ENCODE results near the gene RNASE9. TPM values are rescaled to one million over a fixed set of nuclear protein-coding genes. Genes with fewer than 3 reads are reported as not detected.

The RNASE9 gene
- total and polyA plus RNA-seq, 2 experiments from 2014 or later, result not detected

DNA sequence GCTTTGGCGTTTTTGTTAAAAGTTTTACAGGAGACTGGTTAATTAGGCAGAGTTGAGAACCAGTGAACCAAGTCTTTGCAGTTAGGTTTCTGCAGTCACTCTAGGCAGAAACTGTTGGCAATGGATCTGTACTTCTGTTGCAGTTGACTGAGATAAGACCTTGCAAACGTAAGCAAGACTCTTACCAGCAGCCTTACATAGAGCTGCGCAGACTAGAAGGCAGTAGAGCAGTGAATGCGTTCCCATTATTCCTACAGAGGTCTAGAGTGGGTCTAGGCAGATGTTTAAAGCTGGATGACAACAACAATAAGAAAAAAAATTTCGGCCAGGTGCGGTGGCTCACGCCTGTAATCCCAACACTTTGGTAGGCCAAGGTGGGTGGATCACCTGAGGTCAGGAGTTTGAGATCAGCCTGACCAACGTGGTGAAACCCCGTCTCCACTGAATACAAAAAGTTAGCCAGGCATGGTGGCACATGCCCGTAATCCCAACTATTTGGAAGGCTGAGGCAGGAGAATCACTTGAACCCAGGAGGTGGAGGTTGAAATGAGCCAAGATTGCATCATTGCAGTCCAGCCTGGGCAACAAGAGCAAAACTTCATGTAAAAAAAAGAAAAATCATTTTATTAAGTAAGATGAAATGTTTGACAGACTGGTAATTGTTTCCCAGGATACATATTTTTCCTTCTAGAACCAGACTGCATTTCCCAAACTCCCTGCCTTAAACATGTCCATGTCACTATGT lies 12.3 kb downstream of the RNASE9 start:
- Histone ChIP-seq H3K4me1 (ENCODE audit: insufficient read depth) (peaks cover 7% of the 10 kb centered on the region), H3K27ac (no peak overlapping the region), H3K4me2 (no peak overlapping the region), H3K36me3 (replicated peaks; ENCODE audit: insufficient read depth, low read depth) (no peaks in the 10 kb centered on the region), H3K9me2 (replicated peaks; ENCODE audit: insufficient read depth) (no peaks in the 10 kb centered on the region), H3K9me3 (ENCODE audit: low read depth) (no peaks in the 10 kb centered on the region), H3K4me3 (no peak overlapping the region), H3K27me3 (no peaks in the 10 kb centered on the region), H4K20me1 (ENCODE audit: insufficient read depth, poor library complexity, severe bottlenecking) (no peaks in the 10 kb centered on the region), H2AFZ (no peak overlapping the region), H3K79me2 (no peaks in the 10 kb centered on the region)
- WGBS (ENCODE audit: low lambda C conversion rate, missing lambda C conversion rate), result 91% methylated on average over 10 of the region's 10 CpGs
- TF ChIP-seq, protein P1, sequence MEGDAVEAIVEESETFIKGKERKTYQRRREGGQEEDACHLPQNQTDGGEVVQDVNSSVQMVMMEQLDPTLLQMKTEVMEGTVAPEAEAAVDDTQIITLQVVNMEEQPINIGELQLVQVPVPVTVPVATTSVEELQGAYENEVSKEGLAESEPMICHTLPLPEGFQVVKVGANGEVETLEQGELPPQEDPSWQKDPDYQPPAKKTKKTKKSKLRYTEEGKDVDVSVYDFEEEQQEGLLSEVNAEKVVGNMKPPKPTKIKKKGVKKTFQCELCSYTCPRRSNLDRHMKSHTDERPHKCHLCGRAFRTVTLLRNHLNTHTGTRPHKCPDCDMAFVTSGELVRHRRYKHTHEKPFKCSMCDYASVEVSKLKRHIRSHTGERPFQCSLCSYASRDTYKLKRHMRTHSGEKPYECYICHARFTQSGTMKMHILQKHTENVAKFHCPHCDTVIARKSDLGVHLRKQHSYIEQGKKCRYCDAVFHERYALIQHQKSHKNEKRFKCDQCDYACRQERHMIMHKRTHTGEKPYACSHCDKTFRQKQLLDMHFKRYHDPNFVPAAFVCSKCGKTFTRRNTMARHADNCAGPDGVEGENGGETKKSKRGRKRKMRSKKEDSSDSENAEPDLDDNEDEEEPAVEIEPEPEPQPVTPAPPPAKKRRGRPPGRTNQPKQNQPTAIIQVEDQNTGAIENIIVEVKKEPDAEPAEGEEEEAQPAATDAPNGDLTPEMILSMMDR (IDR thresholded peaks at IDR 0.05; ENCODE audit: poor library complexity), result no peak
- no peak for TF ChIP-seq EZH2 (IDR thresholded peaks at IDR 0.05; ENCODE audit: borderline replicate concordance)
- TF ChIP-seq EZH2phosphoT487 (IDR thresholded peaks at IDR 0.05; ENCODE audit: low read depth, severe bottlenecking, unreplicated experiment), result no peak
- no peak for DNase-seq (ENCODE audit: low spot score)

DNA sequence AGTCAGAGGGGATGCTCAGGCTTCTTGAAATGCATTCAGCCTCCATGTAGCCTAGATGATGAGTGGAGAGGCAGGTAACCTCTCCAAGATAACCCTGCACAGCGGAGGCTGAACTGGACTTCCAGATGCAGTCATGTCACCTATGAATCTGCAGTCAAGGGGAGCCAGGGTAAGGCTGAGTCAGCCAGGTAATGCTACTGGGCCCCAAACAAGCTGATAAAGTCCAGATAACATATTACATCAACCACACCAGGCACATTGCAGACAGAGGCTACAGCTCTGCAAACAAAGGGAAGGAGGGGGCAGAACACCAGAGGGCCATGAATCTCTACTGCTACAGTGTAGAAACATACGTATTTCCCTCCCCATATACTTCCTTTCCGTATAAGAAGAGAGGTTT lies 14.0 kb downstream of the RNASE9 start:
- H3K27me3 ChIP-seq, result no peaks in the 10 kb centered on the region
- peak overlapping the region; percentile 11 for H2AFZ ChIP-seq
- peak overlapping the region; percentile 68 for H3K27ac ChIP-seq
- H3K36me3 ChIP-seq (replicated peaks; ENCODE audit: insufficient read depth, low read depth), result no peaks in the 10 kb centered on the region
- no peaks in the 10 kb centered on the region for H3K79me2 ChIP-seq
- no peaks in the 10 kb centered on the region for H3K9me3 ChIP-seq (ENCODE audit: low read depth)
- peaks cover 7% of the 10 kb centered on the region for H3K4me1 ChIP-seq (ENCODE audit: insufficient read depth)
- 38% methylated on average over 3 of the region's 3 CpGs for WGBS (ENCODE audit: low lambda C conversion rate, missing lambda C conversion rate)
- H3K4me2 ChIP-seq, result no peak overlapping the region
- H3K4me3 ChIP-seq, result no peak overlapping the region
- no peaks in the 10 kb centered on the region for H3K9me2 ChIP-seq (replicated peaks; ENCODE audit: insufficient read depth)
- H4K20me1 ChIP-seq (ENCODE audit: insufficient read depth, poor library complexity, severe bottlenecking), result no peaks in the 10 kb centered on the region
- TF ChIP-seq EZH2 (IDR thresholded peaks at IDR 0.05; ENCODE audit: borderline replicate concordance) (no peak), EZH2phosphoT487 (IDR thresholded peaks at IDR 0.05; ENCODE audit: low read depth, severe bottlenecking, unreplicated experiment) (no peak)
- TF ChIP-seq, protein P1 (IDR thresholded peaks at IDR 0.05; ENCODE audit: poor library complexity), result no peak
- peak; percentile 77 for DNase-seq (ENCODE audit: low spot score)

DNA sequence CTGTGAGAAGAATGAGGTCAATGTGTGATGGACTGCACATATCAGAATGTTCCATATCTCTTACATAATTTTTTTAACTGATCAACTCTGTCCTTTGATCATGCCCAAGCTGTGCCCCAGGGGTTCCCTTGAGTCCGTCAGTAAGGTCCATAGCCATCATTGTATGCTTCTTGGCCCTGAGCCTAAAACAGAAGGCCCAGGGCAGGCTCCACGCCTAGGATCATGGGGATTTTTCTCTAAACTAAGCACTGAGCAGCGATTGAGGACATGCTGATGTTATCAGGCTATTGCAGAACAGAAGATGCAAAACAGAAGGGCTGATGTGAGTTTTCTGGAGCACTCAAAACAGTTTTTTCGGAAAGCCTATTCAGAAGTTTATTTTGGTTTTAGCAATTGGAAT lies 20.9 kb downstream of the RNASE9 start:
- Histone ChIP-seq H3K27me3 (no peaks in the 10 kb centered on the region), H2AFZ (no peak overlapping the region), H3K36me3 (replicated peaks; ENCODE audit: insufficient read depth, low read depth) (no peaks in the 10 kb centered on the region), H4K20me1 (ENCODE audit: insufficient read depth, poor library complexity, severe bottlenecking) (no peaks in the 10 kb centered on the region), H3K4me2 (no peak overlapping the region), H3K4me3 (no peak overlapping the region), H3K79me2 (no peaks in the 10 kb centered on the region), H3K27ac (no peak overlapping the region), H3K9me2 (replicated peaks; ENCODE audit: insufficient read depth) (no peaks in the 10 kb centered on the region), H3K9me3 (ENCODE audit: low read depth) (no peaks in the 10 kb centered on the region), H3K4me1 (ENCODE audit: insufficient read depth) (no peaks in the 10 kb centered on the region)
- no peak for DNase-seq (ENCODE audit: low spot score)
- whole genome bisulfite sequencing (ENCODE audit: low lambda C conversion rate, missing lambda C conversion rate), result 40% methylated on average over 4 of the region's 4 CpGs
- TF ChIP-seq EZH2phosphoT487 (IDR thresholded peaks at IDR 0.05; ENCODE audit: low read depth, severe bottlenecking, unreplicated experiment) (no peak), EZH2 (IDR thresholded peaks at IDR 0.05; ENCODE audit: borderline replicate concordance) (no peak)
- TF ChIP-seq, protein P1 (IDR thresholded peaks at IDR 0.05; ENCODE audit: poor library complexity), result no peak
